NCI-H446 treated with DMSO at 0.1 percent for 48 hours (cell line): ENCODE data around the gene TMA7B.

Source experiments
- DNase-seq: peaks from one replicate; lab custom pipeline; 2025; lab: John Stamatoyannopoulos, UW

The TMA7B gene

DNA sequence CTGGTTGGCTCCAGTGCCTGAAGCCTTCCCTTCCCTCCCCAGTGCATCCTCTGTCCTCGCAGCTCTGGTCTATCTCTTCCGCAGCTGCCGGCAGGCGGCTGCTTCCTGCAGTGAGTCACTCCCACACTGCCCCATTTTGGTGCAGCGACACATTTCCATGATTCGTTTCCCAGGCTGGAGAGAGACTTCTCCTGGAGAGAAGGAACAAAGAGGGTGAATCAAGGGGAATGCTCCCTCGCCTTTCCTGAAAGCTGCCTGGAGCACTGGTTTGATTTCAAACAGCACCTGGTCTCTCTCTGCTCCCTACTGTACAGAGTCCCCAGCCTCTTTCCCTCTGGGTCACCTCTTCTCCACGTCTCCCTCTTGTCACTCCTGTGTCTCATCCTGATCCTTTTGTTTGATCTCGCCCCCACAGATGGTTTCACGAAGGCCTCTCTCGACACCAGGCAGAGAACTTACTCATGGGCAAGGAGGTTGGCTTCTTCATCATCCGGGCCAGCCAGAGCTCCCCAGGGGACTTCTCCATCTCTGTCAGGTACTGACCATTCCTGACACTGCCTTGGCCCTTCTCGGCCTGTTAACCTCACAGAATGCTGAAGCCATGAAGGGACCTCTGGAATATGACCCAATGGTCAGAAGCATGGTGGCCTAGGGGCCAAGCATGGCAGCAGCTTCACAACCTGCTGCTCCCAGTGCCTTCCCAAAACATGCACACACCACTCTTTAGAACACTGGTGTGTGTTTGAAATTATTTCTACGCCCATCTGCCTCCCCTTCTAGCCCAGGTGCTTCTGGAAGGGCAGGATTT, at the start of gene TMA7B:
TSS of gene TMA7B (plus strand) at position 758 of the 808 bp plus-strand sequence. CDS start 3,978 bp downstream, outside the sequence.
- DNase-seq, result no peak

DNA sequence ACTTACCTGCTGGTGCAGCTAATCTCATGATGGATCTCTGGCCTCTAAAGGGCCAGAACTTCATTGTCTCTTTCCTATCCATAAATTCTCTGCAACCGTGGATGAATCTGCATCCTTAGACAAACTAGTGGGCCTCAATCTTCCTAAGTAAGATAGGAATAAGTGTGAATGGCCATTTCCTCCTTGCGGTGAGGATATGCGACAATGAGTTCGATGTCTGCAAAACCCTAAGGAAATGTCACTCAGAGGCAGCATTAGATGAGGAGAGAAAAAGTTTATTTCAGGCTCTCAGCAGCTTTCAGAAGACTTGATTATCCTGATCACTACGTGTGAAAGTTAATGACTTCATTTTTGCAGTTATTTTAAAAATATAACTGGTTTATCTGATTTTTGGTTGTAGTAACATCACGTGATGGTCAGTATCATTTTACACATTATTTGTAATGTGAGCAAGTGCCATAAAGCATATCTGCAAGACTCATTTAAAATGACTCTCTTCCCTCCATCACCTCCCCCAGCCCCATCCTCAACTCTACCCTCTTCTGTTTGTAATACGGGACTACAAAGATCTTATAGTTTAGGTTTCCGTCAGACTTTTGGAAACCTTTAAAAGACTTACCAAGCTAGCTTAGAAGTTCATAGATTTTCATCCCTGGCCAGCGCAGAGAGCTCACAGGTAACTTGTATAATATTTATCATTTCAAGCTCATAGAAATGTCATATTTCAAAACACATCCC, 49.2 kb upstream of the TMA7B start:
- DNase-seq, result no peak

DNA sequence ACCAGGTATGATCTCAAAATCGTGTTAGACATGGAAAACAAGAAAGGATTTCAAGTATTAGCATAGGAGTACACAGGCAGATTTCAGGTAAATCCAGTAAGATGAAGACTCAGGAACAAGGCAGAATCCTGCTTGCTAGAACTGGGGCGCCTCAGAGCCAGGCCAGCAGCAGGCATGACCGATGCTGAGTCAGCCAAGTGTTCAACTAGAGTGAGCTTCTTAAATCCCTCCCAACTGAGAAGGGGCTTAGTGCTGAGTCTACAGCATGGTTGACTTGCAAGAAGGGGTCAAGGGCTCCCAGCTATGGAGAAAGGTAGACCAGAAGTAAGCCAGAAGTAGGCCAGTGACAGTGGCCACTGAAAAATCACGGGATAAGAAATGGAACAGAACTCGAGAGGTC, 46.9 kb upstream of the TMA7B start:
- DNase-seq, result no peak

DNA sequence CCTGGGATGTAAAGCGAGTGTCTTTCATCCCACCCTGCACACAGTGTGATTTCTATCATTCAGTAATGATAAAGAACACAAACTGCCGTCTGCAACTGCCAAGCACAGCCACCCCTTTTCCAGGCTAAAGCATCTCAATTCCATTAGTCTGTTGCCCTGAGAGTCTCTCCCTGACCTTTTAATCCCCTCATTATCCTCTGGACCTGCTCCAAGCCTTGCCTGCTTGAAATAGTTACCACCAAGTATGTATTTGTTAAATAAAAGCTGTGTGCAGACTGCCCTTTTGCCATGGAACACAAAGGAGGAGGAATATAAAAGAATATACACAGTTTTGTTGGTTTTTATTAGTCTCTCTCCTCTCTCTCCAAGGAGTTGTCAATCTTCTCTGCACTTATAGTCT, 46.3 kb upstream of the TMA7B start:
- no peak for DNase-seq

DNA sequence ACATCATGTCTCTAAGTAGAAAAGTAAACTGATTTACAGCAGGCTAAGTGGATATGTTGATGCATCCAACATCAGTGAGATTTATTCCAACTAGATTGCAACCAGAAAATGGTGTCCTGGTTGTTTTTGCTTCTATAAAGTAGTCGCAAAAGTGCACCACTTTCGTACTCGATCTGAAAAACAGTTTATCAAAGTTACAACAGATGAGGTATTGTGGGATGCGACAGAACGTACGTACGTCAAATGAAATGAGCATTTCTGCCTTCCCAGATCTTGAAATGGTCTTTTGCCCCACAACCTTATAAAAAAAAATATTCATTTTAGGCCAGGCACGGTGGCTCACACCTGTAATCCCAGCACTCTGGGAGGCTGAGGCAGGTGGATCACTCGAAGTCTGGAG, 45.6 kb upstream of the TMA7B start:
- DNase-seq, result no peak

DNA sequence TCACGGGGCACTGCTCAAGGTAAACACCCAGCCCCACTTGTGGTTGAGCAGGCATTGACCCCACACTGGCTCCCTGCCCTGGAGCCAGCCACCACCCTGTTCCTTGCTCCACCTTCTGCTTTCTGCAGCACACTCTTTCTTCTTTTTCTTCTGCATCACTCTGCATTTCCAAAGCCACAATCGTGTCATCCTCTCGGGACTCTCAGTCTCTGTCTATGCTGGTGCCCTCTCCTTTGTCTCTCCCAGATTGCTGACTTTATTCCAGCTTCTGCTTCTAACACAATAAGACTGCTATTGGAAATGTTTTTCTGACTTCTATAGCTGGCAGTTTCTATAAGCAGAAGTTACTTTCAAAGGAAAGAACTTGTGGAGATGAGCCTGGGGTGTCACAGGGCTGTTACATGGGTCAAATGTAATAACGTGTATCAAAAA, 44.9 kb upstream of the TMA7B start:
- DNase-seq, result no peak

DNA sequence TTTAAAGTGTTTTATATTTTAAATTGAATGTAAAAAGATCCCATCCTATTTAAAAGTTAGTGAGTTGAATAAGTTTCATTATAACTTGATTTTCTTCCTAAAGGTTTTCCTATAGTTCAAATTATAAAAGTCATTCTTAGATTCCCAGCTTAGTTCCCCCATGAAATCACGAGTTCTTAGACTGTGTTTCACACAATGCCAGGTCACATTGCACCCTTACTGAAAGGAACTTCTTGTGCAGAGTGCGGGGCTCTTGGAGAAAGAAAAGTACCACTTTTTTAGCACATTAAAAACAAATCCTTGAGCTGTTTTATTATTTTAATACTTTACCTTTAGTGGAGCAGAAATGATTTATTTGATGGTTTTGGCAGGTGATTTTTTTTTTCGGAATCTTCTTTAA, 43.7 kb upstream of the TMA7B start:
- no peak for DNase-seq

DNA sequence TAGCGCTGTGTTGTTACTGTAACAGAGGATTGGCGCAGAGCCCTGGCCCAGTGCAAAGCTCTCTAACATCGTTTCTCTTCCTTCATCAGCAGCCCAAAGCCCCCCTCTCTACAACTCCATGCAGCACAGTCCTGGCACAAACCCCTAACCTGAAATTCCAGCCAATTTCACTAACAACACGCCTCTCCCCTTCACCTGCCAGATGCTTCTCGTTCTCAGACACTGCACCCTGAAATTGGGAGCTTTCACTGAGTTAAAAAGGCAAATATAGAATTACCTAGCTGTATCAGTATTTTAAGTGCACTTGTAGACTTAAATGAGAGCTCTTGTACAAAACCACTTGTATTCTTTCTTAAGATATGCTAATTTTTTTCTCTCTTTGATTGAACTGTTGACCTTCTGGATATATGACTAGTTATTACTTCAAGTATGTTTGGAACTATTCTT, 43.0 kb upstream of the TMA7B start:
- DNase-seq, result no peak

DNA sequence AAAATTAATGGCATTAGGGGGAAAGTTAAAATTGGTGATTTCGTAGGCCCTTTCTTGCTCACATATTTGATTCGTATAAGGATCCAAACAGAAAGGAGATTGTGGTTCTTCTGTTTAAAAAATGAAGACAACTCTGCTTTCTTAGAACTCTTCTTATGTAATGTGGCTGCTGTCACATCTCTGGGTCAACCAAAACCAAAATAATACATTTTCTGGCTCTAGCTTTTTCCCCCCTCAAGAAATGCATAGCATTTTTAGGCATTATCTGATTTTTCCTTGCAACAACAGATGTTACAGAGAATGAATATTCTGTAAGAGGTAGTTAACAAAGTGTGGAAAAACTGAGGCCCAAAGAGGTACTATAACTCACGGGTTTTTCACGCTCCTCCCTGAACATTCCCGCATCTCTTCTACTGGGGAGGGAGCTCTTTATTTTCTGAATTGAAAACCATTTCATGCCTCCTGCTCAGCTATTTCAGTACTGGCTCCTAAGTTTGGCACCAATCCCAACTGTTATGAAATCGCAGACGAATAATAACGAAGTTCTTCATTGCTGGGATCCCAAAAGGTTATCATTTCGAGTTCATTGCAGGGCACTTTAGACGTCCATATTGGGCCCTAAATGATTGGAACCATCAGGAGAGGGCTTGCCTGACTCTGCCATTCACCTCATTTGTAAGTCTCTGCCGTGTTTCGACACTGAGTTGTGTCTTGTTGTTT, 42.3 kb upstream of the TMA7B start:
- no peak for DNase-seq

DNA sequence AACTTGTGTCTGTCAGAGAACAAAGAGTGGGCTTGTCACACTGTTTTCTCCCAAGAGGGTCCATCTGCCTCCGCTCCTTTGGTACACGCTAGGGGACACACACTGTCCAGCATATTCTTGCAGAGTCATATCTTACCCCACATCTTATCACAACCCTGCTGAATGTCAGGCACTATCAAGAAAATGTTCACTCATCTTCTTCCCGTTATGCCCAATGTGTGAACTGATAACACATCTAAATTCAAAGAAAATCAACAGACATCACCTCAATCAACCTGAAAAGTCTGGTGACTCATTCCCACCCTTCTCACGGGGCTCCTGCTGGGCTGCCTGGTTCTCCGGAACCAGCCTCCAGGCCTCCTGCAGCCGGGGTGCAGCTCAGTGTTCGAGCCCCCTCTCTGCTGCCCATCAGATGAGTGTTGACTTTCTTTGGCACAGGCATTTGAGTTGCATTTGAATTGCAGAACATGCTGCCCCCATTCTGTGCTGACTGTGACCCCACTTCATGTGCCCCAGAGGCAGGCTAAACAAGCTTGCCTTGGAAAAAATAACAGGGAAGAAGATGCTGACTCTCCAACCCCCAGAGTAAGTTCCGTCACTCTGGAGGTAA, 40.0 kb upstream of the TMA7B start:
- no peak for DNase-seq

DNA sequence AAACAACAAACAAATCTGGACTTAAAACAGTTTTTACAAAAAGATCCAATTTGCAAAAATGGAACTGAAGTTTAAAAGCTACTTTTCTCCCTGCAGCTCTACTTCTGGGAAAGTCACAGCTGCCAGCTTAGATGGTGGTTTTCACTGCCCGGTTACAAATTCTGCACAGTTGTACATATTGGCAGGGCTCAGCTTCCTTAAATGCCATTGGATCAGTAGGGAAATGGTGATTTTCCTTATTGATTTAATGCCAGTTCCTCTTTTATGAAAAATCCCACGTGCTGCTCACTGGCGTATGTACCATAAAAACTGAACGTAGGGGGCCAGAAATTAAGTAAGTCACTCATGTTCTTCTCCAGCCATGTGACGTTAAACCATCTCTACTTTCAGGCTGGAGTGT, 36.5 kb upstream of the TMA7B start:
- no peak for DNase-seq

DNA sequence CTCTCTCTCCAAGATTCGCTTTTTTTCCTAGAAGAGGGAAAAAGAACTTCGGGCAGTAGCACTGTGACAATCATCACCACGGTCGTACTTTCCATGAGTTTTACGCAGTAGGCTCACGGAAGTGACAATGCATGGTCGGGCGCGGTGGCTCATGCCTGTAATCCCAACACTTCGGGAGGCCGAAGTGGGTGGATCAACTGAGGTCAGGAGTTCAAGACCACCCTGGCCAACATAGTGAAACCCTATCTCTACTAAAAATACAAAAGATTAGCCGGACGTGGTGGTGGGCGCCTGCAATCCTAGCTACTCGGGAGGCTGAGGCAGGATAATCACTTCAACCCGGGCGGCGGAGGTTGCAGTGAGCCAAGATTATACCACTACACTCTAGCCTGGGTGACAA, 35.9 kb upstream of the TMA7B start:
- DNase-seq, result no peak

DNA sequence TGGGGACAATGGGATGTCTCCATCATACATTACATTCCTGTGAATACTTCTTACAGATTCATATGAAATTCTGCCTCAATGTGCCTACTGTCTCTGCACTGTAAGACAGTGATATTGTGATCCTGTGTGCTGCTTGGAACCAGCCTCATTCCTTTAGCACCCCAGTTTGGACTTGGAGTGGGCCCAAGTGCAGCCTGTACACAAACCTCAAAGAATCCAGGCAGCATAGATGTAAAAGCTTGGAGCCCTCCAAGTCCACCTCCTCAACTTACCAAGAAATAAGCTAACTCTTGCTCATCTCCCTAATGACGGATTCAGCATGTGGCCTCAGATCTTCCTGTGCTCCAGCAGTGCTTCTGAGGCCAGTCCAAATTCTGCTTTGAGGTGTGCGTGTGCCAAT, 34.9 kb upstream of the TMA7B start:
- no peak for DNase-seq

DNA sequence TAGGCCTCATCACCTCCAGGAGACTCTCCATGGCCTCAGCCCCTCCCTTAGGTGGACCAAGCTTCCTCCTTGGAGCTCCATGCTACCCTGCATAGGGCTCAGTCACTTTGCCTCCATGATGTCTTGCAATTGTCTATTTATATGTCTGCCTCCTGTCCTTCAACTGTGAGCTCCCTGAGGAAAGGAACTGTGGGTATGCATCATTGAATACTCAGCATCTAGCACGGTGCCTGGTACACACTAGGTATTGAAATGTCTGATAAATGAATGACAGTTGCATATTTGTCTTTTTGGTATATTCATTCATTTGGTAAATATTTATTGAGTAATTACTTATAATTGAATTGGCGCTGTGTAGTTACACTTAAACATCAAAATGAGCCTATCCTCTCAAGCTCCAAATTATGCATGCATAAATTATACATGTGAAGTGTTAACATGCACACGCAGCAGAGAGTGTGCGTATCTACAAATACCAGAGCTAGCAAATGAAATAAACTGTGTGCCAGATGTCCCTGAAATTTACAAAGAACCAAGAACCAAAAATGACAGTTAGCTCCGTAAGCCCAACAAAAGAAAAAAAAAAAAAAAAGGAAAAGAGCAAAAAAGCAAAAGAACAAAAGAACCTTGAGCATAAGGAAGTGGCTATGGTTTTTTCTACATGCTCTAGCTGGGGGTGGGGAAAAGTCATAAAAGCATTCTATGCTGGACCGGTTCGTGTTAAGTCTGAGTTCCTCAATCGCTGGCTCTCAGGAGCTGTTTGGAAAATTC, 34.1 kb upstream of the TMA7B start:
- no peak for DNase-seq

DNA sequence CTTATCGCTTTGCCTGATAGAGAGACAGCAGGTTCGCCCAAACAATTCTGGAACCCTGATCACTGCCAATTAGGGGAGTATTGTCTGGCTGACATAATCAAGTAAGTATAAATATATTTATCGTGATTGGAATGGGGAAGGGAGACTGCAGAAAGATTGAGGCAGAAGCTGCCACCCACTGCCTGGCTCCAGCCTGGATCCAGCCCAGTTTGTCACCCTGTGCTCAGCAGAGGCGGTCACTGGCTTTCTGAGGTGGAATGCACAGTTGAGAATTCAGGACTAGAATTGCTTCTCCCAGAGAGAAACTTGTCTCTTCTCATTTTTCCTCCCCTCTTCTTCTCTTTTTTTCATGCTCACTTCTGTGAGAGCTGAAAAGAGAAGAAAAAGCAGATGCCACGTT, 33.4 kb upstream of the TMA7B start:
- DNase-seq, result no peak

DNA sequence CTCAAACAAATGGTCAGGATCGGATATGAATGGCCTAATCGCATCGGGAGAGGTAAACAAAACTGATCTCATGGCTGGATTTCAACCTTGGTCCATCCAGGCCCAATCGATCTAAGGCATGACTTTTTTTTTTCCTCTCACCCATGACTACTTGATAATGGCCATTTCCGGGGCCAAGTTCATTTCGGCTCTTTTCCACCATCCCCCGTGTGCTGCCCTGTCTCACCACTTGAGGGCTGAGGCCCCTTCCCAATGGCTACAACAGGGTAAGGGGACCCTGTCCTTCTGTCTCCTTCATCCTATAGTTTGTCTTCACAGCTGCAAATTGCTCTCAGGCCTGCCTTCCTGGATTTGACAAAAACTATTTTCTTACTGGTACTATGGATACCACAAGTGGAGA, 32.7 kb upstream of the TMA7B start:
- DNase-seq, result no peak

DNA sequence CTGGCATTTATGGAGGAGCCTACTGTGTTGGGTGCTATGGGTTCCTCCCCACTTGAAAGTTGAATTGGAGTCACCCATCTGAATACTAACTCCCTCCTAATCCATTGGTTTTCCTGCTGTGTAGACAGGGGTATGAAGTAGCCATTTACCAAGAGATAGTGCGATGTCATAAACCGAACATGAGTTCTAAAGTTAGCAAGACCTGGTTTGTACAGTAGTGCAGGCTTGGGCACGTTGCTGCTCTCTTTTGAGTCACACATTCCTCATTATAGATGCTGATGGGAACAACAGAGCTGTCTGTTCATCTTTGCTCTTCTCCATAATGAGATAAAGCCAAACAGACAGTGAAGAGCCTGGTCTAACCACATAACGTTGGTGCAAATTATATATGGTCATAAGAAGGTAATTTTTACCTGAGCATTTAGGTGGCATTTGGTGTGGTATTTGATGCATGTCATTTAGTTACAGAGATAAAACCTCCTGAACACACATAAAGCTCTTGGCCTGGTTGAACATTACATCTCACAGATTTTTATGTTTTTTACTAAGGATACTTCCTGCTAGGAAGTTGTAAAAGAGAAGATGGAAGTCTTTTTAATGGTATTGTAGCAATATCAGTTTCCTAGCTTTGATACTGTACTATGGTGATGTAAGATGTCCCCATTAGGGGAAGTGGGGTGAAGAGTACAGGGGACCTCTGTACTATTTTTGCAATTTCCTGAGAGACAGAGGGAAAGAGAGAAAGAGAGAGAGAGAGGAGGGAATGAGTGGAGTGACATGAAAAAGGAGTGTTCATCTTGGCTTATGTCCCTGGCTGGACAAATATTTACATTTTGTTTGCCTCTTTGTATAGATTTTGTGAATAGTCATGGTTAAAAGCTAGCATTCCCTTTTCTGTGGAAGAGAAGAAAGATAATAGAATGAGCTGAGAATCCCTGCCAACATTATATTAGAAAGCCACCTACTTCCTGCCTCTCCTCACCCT, 31.4 kb upstream of the TMA7B start:
- DNase-seq, result no peak

DNA sequence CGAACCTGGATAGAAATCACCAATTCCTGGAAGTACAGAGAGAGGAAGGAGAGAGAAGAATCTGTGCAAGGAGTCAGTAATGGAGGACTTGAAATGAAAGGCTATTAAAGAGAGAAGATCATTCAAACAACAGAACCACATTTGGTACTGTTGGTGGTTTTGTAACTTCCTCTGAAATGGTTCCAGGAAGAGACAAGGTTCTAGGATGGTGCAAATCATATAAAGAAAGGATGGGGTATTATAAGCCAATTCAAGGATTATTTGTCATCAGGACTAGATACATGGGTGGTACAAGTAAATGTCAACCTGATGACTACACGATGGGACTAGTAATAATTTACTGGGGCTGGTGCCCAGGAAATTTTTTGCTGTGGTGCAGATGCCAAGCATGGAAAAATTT, 28.9 kb upstream of the TMA7B start:
- no peak for DNase-seq

DNA sequence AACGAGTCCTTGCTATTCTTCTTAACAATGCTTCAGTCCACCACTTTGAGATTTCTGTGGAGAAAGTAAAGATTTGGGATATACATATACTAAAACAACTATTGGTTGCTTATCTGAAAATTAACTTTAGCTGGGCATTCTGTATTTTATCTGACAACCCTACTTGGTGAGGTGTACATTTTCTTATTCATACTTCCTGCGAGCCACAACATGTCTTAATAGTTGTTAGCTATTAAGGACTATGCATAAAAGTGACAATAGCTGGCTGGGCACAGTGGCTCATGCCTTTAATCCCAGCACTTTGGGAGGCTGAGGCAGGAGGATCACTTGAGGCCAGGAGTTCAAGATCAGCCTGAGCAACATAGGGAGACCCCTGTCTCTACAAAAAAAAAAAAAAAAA, 28.0 kb upstream of the TMA7B start:
- no peak for DNase-seq

DNA sequence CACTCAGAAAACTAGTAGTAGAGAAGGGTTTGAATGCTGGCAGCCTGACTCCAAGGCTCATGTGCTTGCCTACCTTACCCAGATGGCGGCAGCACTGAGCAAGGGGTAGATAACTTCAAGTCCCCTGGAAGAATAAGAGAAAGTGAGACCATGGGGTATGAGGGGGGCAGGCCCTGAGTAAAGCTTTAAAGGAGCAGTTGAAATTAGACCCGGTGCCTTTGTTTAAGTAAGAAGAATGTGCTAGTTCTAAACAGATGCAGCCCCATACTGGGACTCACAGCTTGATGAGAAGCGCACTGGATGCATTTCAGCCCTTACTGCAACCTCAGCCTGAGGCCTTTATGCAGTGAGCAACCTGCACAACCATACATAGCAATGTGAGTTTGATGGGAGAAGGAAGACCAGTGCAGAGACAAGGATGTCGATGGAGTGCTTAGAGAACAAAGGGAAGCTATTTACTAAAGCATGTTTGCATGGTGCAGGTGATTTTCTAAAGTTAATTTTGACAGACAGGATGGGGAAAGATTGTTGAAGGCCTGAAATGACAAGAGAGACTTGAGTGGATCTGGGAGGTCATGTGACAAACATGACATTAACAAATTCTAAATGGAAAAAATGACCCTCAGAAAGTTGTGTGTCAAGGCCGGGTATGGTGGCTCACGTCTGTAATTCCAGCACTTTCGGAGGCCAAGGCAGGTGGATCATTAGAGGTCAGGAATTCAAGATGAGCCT, 27.1 kb upstream of the TMA7B start:
- DNase-seq, result no peak
